Trophoblast cell (in vitro differentiated cells and primary cell): ENCODE results near the gene TGFB1.

Experiments
- DNase-seq, 2 donors: peaks; one replicate each; pipeline ENCODE4 v3.0.0-alpha.2; 2016
- H2AFZ ChIP-seq: 2 replicates; pipeline ENCODE4 v1.6.1; 2013; ENCODE audit warnings: low read length, moderate library complexity, mild to moderate bottlenecking; ENCODE audit not compliant: insufficient read depth, poor library complexity
- H2AK5ac ChIP-seq: 2 replicates; pipeline ENCODE4 v1.6.1; 2013; ENCODE audit warnings: mild to moderate bottlenecking, low read length
- H2BK120ac ChIP-seq: 2 replicates; pipeline ENCODE4 v1.6.1; 2013; ENCODE audit warnings: low read length, mild to moderate bottlenecking, moderate library complexity; ENCODE audit not compliant: insufficient read depth, poor library complexity
- H2BK12ac ChIP-seq: 2 replicates; pipeline ENCODE4 v1.6.1; 2013; ENCODE audit warnings: mild to moderate bottlenecking, low read length, moderate library complexity
- H2BK5ac ChIP-seq: 2 replicates; pipeline ENCODE4 v1.6.1; 2013; ENCODE audit warnings: low read length, low read depth, moderate library complexity, mild to moderate bottlenecking; ENCODE audit not compliant: poor library complexity
- H3K14ac ChIP-seq: 2 replicates; pipeline ENCODE4 v1.6.1; 2013; ENCODE audit warnings: mild to moderate bottlenecking, low read length
- H3K18ac ChIP-seq: 2 replicates; pipeline ENCODE4 v1.6.1; 2013; ENCODE audit warnings: mild to moderate bottlenecking, low read length
- H3K23ac ChIP-seq: 2 replicates; pipeline ENCODE4 v1.6.1; 2013; ENCODE audit warnings: low read length
- H3K27ac ChIP-seq: 2 replicates; pipeline ENCODE4 v1.5.1; 2013; ENCODE audit warnings: low read depth, mild to moderate bottlenecking, inconsistent platforms, low read length, moderate library complexity
- H3K27me3 ChIP-seq: 2 replicates; pipeline ENCODE4 v1.6.1; 2013; ENCODE audit warnings: inconsistent platforms, mild to moderate bottlenecking, low read length, moderate library complexity; ENCODE audit not compliant: insufficient read depth
- H3K36me3 ChIP-seq, 2 experiments: 1 replicate in 1 of 2; 2 replicates in 1 of 2; pipeline ENCODE4 v1.6.1; 2013; ENCODE audit warnings: low read length in 2 of 2, mild to moderate bottlenecking in 2 of 2, moderate library complexity in 1 of 2; ENCODE audit not compliant: insufficient read depth in 2 of 2, control insufficient read depth in 1 of 2
- H3K4ac ChIP-seq: 2 replicates; pipeline ENCODE4 v1.6.1; 2013; ENCODE audit warnings: low read depth, mild to moderate bottlenecking, low read length, moderate library complexity
- H3K4me1 ChIP-seq, 2 experiments: 1 replicate in 1 of 2; 2 replicates in 1 of 2; pipeline ENCODE4 v1.6.1; 2013; ENCODE audit warnings: low read length in 2 of 2, mild to moderate bottlenecking in 2 of 2, moderate library complexity in 1 of 2; ENCODE audit not compliant: insufficient read depth in 2 of 2, control insufficient read depth in 1 of 2
- H3K4me2 ChIP-seq: 2 replicates; pipeline ENCODE4 v1.6.1; 2013; ENCODE audit warnings: inconsistent platforms, mild to moderate bottlenecking, low read length, moderate library complexity
- H3K4me3 ChIP-seq: 2 replicates; pipeline ENCODE4 v1.5.1; 2013; ENCODE audit warnings: mild to moderate bottlenecking, low read depth, low read length, inconsistent platforms
- H3K79me1 ChIP-seq: one replicate; pipeline ENCODE4 v1.6.1; 2013; ENCODE audit warnings: low read length
- H3K79me2 ChIP-seq: 2 replicates; pipeline ENCODE4 v1.6.1; 2013; ENCODE audit warnings: low read length, mild to moderate bottlenecking; ENCODE audit not compliant: control insufficient read depth, insufficient read depth, poor library complexity
- H3K9ac ChIP-seq: 2 replicates; pipeline ENCODE4 v1.6.1; 2013; ENCODE audit warnings: mild to moderate bottlenecking, low read length
- H3K9me3 ChIP-seq: 2 replicates; pipeline ENCODE4 v1.6.1; 2013; ENCODE audit warnings: low read depth, mild to moderate bottlenecking, control low read depth, inconsistent platforms, low read length; ENCODE audit not compliant: insufficient read depth
- H4K12ac ChIP-seq: 2 replicates; pipeline ENCODE4 v1.6.1; 2013; ENCODE audit warnings: low read depth, mild to moderate bottlenecking, low read length, moderate library complexity
- H4K8ac ChIP-seq: 2 replicates; pipeline ENCODE4 v1.6.1; 2013; ENCODE audit warnings: low read depth, mild to moderate bottlenecking, low read length, moderate library complexity
- H4K91ac ChIP-seq: one replicate; pipeline ENCODE4 v1.6.1; 2013; ENCODE audit warnings: low read depth, mild to moderate bottlenecking, low read length, moderate library complexity
- WGBS: extraction: QIAGEN DNeasy Blood & Tissue Kit; methylation state at CpG from one replicate; pipeline ENCODE4 v1.1.7; 2013; ENCODE audit warnings: missing lambda C conversion rate; ENCODE audit not compliant: insufficient read length, insufficient coverage; ENCODE audit errors: extremely low coverage; 5-methylcytosine and 5-hydroxymethylcytosine counted together

Gene TGFB1

DNA sequence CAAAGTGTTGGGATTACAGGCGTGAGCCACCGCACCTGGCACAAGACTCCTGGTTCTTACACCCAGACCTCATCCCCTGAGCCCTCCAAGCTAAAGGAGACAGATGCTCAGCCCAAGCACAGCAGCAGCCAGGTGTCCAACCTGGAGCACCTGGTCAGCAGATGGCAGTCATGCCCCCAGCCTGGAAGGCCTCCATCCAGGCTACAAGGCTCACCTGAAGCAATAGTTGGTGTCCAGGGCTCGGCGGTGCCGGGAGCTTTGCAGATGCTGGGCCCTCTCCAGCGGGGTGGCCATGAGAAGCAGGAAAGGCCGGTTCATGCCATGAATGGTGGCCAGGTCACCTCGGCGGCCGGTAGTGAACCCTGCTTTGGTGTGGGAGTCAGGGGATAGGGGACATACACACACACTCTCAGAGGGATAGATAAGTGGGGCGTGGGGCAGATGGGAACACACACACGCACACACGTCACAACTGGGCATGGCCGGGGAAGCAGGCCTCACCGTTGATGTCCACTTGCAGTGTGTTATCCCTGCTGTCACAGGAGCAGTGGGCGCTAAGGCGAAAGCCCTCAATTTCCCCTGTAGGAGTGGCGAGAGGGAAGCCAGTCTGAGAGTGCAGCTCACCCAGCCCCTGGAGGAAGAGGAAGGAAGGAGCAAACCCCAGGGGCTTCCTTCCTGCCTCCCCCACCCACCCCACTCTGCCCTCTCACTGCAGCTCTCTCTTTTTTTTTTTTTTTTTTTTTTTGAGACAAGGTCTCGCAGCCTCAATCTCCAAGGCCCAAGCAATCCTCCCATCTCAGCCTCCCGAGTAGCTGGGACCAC, 11.8 kb downstream of the TGFB1 start:
- Histone ChIP-seq H3K27ac (no peak overlapping the region), H3K36me3 (peaks cover 61 to 73% of the 10 kb centered on the region in 2 experiments), H3K23ac (no peak overlapping the region), H3K18ac (no peak overlapping the region), H3K14ac (no peak overlapping the region), H3K9me3 (no peaks in the 10 kb centered on the region), H3K79me1 (no peaks in the 10 kb centered on the region), H3K4me1 (no peaks in the 10 kb centered on the region), H4K12ac (no peak overlapping the region), H2AFZ (no peak overlapping the region), H2BK5ac (no peak overlapping the region), H2BK120ac (no peak overlapping the region), H3K79me2 (no peaks in the 10 kb centered on the region), H2AK5ac (no peak overlapping the region), H3K4ac (no peak overlapping the region), H2BK12ac (no peak overlapping the region), H4K91ac (no peak overlapping the region), H3K27me3 (no peaks in the 10 kb centered on the region), H3K4me3 (no peak overlapping the region), H3K9ac (no peak overlapping the region), H3K4me2 (no peak overlapping the region), H4K8ac (no peak overlapping the region)
- peak; percentile 67 to 77 for DNase-seq
- no CpG with 5 or more reads among the region's 20 CpGs for WGBS

- H3K4ac ChIP-seq: no peak overlapping the region
- H3K14ac ChIP-seq: no peak overlapping the region
- H3K9ac ChIP-seq: no peak overlapping the region
- H3K36me3 ChIP-seq: peaks cover 60 to 70% of the 10 kb centered on the region in 2 experiments
- H3K4me3 ChIP-seq: no peak overlapping the region
- no peak overlapping the region for H2AK5ac ChIP-seq
- no peaks in the 10 kb centered on the region for H3K79me2 ChIP-seq
- no peaks in the 10 kb centered on the region for H3K4me1 ChIP-seq
- no CpG with 5 or more reads among the region's 5 CpGs for WGBS
- H2AFZ ChIP-seq: no peak overlapping the region
- peak; percentile 51 to 93 for DNase-seq
- H4K12ac ChIP-seq: no peak overlapping the region
- H2BK12ac ChIP-seq: no peak overlapping the region
- H3K9me3 ChIP-seq: no peaks in the 10 kb centered on the region
- H3K23ac ChIP-seq: no peak overlapping the region
- H3K27me3 ChIP-seq: no peaks in the 10 kb centered on the region
- H3K18ac ChIP-seq: no peak overlapping the region
- H2BK120ac ChIP-seq: no peak overlapping the region
- H2BK5ac ChIP-seq: no peak overlapping the region
- H4K91ac ChIP-seq: no peak overlapping the region
- no peaks in the 10 kb centered on the region for H3K79me1 ChIP-seq
- H3K27ac ChIP-seq: no peak overlapping the region
- H3K4me2 ChIP-seq: no peak overlapping the region
- H4K8ac ChIP-seq: no peak overlapping the region
Measured at GRCh38 chr19:41339936-41340335, 13.8 kb downstream of the TGFB1 start.

DNA sequence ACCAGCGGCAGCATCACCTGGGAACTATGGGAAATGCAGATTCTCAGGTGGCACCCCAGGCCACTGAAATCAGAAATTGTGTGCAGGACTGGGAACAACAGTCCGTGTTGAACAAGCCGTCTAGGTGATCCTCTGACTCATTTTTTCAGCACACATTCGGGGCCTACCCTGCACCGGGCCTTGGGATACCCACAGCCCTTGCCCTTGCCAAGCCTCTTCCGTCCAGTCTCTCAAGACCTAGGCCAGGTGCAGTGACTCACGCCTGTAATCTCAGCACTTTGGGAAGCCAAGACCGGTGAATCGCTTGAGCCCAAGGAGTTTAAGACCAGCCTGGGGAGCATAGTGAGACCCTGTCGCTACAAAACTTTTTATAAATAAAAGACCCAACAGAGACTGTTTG, 18.3 kb downstream of the TGFB1 start:
- Histone ChIP-seq H3K4ac (no peak overlapping the region), H4K91ac (no peak overlapping the region), H3K18ac (no peak overlapping the region), H3K9ac (no peak overlapping the region), H3K4me2 (no peak overlapping the region), H3K79me1 (no peaks in the 10 kb centered on the region), H3K4me1 (no peaks in the 10 kb centered on the region), H4K8ac (no peak overlapping the region), H3K27ac (no peak overlapping the region), H3K14ac (no peak overlapping the region), H3K4me3 (no peak overlapping the region), H3K36me3 (peaks cover 55 to 59% of the 10 kb centered on the region in 2 experiments), H2AK5ac (no peak overlapping the region), H3K23ac (no peak overlapping the region), H2BK120ac (no peak overlapping the region), H2BK5ac (no peak overlapping the region), H4K12ac (no peak overlapping the region), H3K9me3 (peaks cover 3% of the 10 kb centered on the region), H3K79me2 (no peaks in the 10 kb centered on the region), H3K27me3 (no peaks in the 10 kb centered on the region), H2AFZ (no peak overlapping the region), H2BK12ac (no peak overlapping the region)
- no CpG with 5 or more reads among the region's 10 CpGs for WGBS
- peak in 1 of 2 donors; percentile 27 for DNase-seq

DNA sequence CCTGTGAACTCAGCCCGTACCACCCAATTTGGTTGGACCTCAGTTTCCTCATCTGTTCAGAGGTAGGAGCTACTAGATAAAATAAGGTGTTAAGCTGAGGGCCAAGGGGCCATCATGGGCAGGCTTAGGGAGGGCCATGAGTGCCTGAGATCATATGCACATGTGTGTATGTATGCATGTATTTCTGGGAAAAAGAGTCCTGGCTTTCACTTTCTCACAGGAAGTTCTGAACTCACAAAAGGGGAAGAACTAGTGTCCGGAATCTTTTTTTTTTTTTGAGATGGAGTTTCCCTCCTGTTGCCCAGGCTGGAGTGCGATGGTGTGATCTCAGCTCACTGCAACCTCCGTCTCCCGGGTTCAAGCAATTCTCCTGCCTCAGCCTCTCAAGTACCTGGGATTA, 18.9 kb downstream of the TGFB1 start:
- no peak overlapping the region for H4K12ac ChIP-seq
- no peak overlapping the region for H4K91ac ChIP-seq
- no peaks in the 10 kb centered on the region for H3K79me1 ChIP-seq
- no peaks in the 10 kb centered on the region for H3K79me2 ChIP-seq
- H3K9ac ChIP-seq: no peak overlapping the region
- no peak overlapping the region for H3K4ac ChIP-seq
- no peak overlapping the region for H2AFZ ChIP-seq
- H2BK120ac ChIP-seq: no peak overlapping the region
- H3K14ac ChIP-seq: no peak overlapping the region
- no peak overlapping the region for H3K18ac ChIP-seq
- no peak overlapping the region for H3K27ac ChIP-seq
- no peak overlapping the region for H2BK12ac ChIP-seq
- H2BK5ac ChIP-seq: no peak overlapping the region
- peak in 1 of 2 donors; percentile 33 for DNase-seq
- H3K27me3 ChIP-seq: no peaks in the 10 kb centered on the region
- H3K36me3 ChIP-seq: peaks cover 58 to 64% of the 10 kb centered on the region in 2 experiments
- no peak overlapping the region for H2AK5ac ChIP-seq
- H3K4me3 ChIP-seq: no peak overlapping the region
- H3K4me2 ChIP-seq: no peak overlapping the region
- no peaks in the 10 kb centered on the region for H3K4me1 ChIP-seq
- H3K9me3 ChIP-seq: peaks cover 3% of the 10 kb centered on the region
- no peak overlapping the region for H4K8ac ChIP-seq
- no peak overlapping the region for H3K23ac ChIP-seq
- no CpG with 5 or more reads among the region's 5 CpGs for WGBS
